ENCODE results near the gene WDFY2. TPM values are rescaled to one million over a fixed set of nuclear protein-coding genes. Genes with fewer than 3 reads are reported as not detected.
"Not testable (repeated sequence)": the region's sequence is repeated elsewhere in the genome, so short reads cannot be mapped to it uniquely, and the experiment has no call there.

The WDFY2 gene
- total RNA-seq, 1 experiment from 2014 or later, result 25.7 TPM

- DNase-seq (ENCODE audit: low spot score), result no peak
- peak overlapping the region; percentile 7; the same call in 1 of the 2 replicates for H3K4me3 Mint-ChIP-seq
- peak overlapping the region; percentile 56 for H3K27ac Mint-ChIP-seq
- peaks cover 62% of the 10 kb centered on the region for H3K4me1 Mint-ChIP-seq
- H3K27me3 Mint-ChIP-seq (ENCODE audit: low read depth), result no peaks in the 10 kb centered on the region
- peak; percentile 46 for ATAC-seq
- CTCF ChIA-PET, result no interaction called here
- POLR2A ChIA-PET, result no interaction called here
- H3K9me3 Mint-ChIP-seq, result no peaks in the 10 kb centered on the region; the same call in 1 of the 2 replicates
- H3K36me3 Mint-ChIP-seq, result peaks cover 3% of the 10 kb centered on the region; the same call in 1 of the 2 replicates
- TF ChIP-seq ELF4 (CRISPR knock-in tag; IDR thresholded peaks at IDR 0.05; ENCODE audit: low read depth) (no peak), HMGA2 (CRISPR knock-in tag; IDR thresholded peaks at IDR 0.05) (0 out of 2 replicates have a peak, but pooled peaks have one; percentile 9)
These were observed 53.6 kb downstream of the WDFY2 start for GRCh38 chr13:51637852-51638215.

DNA sequence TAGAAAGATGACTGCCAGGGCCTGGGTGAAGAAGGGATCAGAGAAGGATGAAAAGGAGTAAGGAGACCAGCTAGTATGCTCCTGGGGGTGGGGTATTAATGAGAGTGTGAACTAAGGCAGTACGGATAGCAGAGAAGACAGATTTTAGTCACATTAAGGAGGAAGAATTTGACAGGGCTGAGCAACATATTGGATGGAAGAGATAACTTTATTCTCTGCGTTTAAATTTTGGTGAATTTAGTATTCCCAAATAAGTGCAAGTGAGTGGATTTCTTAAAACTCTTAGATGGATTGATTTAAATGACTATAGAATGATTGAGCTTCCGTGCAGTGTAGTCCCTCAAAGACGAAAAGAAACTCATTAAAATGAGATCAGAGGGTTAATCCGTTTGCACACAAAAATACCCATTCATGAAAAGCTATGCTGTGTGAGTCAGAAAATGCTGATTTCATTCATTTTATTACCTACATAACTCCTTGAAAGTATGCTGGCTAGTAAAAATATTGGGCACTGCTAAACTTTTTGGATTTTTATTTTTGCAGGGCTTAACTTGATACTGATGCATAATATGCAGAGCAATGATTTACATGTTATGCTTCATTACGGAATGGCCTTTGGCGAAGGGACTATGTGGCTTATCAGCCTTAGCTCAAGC is 54.1 kb downstream of the WDFY2 start:
- CTCF ChIA-PET, result no interaction called here

DNA sequence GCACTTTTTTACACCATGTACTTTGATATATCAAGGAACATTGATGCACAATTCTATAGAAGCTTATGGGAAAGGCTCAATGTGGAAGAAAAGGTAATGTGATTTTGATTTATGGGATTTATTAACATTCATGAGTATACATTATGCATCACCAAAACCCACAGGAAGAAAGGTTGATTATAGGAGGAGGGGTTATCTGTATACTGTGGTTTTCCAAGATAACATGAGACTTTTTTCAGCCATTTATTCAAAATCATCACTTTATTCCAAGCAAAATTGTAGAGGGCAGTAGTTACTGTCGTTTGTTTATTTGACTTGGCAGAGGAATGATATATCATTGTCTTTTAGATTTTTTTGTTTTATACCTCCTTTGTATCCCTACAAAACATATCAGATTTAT is 54.9 kb downstream of the WDFY2 start:
- TF ChIP-seq EMX1 (CRISPR knock-in tag; IDR thresholded peaks at IDR 0.05) (no peak), GRHL2 (CRISPR knock-in tag; IDR thresholded peaks at IDR 0.05; ENCODE audit: insufficient replicate concordance, severe bottlenecking) (no peak), SP1 (CRISPR knock-in tag; conservative IDR thresholded peaks at IDR 0.05) (no peak), JAZF1 (CRISPR knock-in tag; IDR thresholded peaks at IDR 0.05) (no peak), ZMAT4 (CRISPR knock-in tag; IDR thresholded peaks at IDR 0.05) (no peak), NR3C1 (CRISPR knock-in tag; conservative IDR thresholded peaks at IDR 0.05; ENCODE audit: low read depth) (no peak), RELA (CRISPR knock-in tag; IDR thresholded peaks at IDR 0.05; ENCODE audit: borderline replicate concordance) (no peak)
- TF ChIP-seq, protein P1, sequence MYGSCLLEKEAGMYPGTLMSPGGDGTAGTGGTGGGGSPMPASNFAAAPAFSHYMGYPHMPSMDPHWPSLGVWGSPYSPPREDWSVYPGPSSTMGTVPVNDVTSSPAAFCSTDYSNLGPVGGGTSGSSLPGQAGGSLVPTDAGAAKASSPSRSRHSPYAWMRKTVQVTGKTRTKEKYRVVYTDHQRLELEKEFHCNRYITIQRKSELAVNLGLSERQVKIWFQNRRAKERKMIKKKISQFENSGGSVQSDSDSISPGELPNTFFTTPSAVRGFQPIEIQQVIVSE (CRISPR knock-in tag; IDR thresholded peaks at IDR 0.05; ENCODE audit: borderline replicate concordance), result no peak
- TF ChIP-seq, protein P2, sequence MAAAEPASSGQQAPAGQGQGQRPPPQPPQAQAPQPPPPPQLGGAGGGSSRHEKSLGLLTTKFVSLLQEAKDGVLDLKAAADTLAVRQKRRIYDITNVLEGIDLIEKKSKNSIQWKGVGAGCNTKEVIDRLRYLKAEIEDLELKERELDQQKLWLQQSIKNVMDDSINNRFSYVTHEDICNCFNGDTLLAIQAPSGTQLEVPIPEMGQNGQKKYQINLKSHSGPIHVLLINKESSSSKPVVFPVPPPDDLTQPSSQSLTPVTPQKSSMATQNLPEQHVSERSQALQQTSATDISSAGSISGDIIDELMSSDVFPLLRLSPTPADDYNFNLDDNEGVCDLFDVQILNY (CRISPR knock-in tag; IDR thresholded peaks at IDR 0.05), result no peak
- TF ChIP-seq, protein P3, sequence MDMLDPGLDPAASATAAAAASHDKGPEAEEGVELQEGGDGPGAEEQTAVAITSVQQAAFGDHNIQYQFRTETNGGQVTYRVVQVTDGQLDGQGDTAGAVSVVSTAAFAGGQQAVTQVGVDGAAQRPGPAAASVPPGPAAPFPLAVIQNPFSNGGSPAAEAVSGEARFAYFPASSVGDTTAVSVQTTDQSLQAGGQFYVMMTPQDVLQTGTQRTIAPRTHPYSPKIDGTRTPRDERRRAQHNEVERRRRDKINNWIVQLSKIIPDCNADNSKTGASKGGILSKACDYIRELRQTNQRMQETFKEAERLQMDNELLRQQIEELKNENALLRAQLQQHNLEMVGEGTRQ (CRISPR knock-in tag; IDR thresholded peaks at IDR 0.05), result no peak
- H3K27ac Mint-ChIP-seq, result no peak overlapping the region
- peaks cover 66% of the 10 kb centered on the region for H3K4me1 Mint-ChIP-seq
- H3K9me3 Mint-ChIP-seq, result no peaks in the 10 kb centered on the region; the same call in 1 of the 2 replicates
- H3K36me3 Mint-ChIP-seq, result peaks cover 3% of the 10 kb centered on the region; the same call in 1 of the 2 replicates
- CTCF ChIA-PET, result no interaction called here
- DNase-seq (ENCODE audit: low spot score), result no peak
- POLR2A ChIA-PET, result no interaction called here
- no peaks in the 10 kb centered on the region for H3K27me3 Mint-ChIP-seq (ENCODE audit: low read depth)
- H3K4me3 Mint-ChIP-seq, result no peak overlapping the region
- no peak for ATAC-seq

More for the DNA sequence above, 54.1 kb downstream of the WDFY2 start:
- H3K27ac Mint-ChIP-seq, result peak overlapping the region; percentile 56
- peaks cover 62% of the 10 kb centered on the region for H3K4me1 Mint-ChIP-seq
- DNase-seq (ENCODE audit: low spot score), result no peak
- H3K4me3 Mint-ChIP-seq, result peak overlapping the region; percentile 7; the same call in 1 of the 2 replicates
- H3K27me3 Mint-ChIP-seq (ENCODE audit: low read depth), result no peaks in the 10 kb centered on the region
- no peaks in the 10 kb centered on the region; the same call in 1 of the 2 replicates for H3K9me3 Mint-ChIP-seq
- POLR2A ChIA-PET, result no interaction called here
- ATAC-seq, result peak; percentile 55
- TF ChIP-seq ZSCAN18 (CRISPR knock-in tag; IDR thresholded peaks at IDR 0.05) (no peak), ESRRA (CRISPR knock-in tag; IDR thresholded peaks at IDR 0.05; ENCODE audit: borderline replicate concordance) (no peak), CBFB (CRISPR knock-in tag; IDR thresholded peaks at IDR 0.05; ENCODE audit: low read depth) (no peak), ATF6 (CRISPR knock-in tag; IDR thresholded peaks at IDR 0.05) (no peak), EMX1 (CRISPR knock-in tag; IDR thresholded peaks at IDR 0.05) (no peak), HMGA2 (CRISPR knock-in tag; IDR thresholded peaks at IDR 0.05) (0 out of 2 replicates have a peak, but pooled peaks have one; percentile 0)
- TF ChIP-seq, protein P4, sequence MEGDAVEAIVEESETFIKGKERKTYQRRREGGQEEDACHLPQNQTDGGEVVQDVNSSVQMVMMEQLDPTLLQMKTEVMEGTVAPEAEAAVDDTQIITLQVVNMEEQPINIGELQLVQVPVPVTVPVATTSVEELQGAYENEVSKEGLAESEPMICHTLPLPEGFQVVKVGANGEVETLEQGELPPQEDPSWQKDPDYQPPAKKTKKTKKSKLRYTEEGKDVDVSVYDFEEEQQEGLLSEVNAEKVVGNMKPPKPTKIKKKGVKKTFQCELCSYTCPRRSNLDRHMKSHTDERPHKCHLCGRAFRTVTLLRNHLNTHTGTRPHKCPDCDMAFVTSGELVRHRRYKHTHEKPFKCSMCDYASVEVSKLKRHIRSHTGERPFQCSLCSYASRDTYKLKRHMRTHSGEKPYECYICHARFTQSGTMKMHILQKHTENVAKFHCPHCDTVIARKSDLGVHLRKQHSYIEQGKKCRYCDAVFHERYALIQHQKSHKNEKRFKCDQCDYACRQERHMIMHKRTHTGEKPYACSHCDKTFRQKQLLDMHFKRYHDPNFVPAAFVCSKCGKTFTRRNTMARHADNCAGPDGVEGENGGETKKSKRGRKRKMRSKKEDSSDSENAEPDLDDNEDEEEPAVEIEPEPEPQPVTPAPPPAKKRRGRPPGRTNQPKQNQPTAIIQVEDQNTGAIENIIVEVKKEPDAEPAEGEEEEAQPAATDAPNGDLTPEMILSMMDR (IDR thresholded peaks at IDR 0.05), result no peak
- H3K36me3 Mint-ChIP-seq, result peaks cover 3% of the 10 kb centered on the region; the same call in 1 of the 2 replicates

- POLR2A ChIA-PET; DNase-seq (ENCODE audit: low spot score); H3K27me3 Mint-ChIP-seq (ENCODE audit: low read depth); CTCF ChIA-PET; H3K4me3 Mint-ChIP-seq; H3K9me3 Mint-ChIP-seq; H3K36me3 Mint-ChIP-seq; ATAC-seq; H3K27ac Mint-ChIP-seq: not testable (repeated sequence)
- peaks cover 70% of the 10 kb centered on the region for H3K4me1 Mint-ChIP-seq
These were observed 56.4 kb downstream of the WDFY2 start for GRCh38 chr13:51640696-51641095.

All from WTC11 (cell line).